PC-3 (cell line): Measurements from ENCODE around the gene MICU1. TPM values are rescaled to one million over a fixed set of nuclear protein-coding genes. Genes with fewer than 3 reads are reported as not detected.
"Not testable (repeated sequence)": the region's sequence is repeated elsewhere in the genome, so short reads cannot be mapped to it uniquely, and the experiment has no call there.

Source experiments
- ATAC-seq: fragments of 200-7000 bp; cut with Tn5 transposase; 2 replicates; pipeline ENCODE4 v1.9.1; 2020; ENCODE audit warnings: mild to moderate bottlenecking, moderate library complexity
- Bru-seq: library from RNA; stranded (reverse); fragments of 400-500 nt; gene quantifications from one replicate; lab custom pipeline; 2021; lab: Mats Ljungman, UMichigan
- BruChase-seq, 2 experiments: library from RNA; stranded (reverse); fragments of 400-500 nt; gene quantifications; one replicate each; lab custom pipeline; 2021; lab: Mats Ljungman, UMichigan
- BruUV-seq: library from RNA; stranded (reverse); fragments of 400-500 nt; replicated peaks from 2 replicates; lab custom pipeline; 2021; lab: Mats Ljungman, UMichigan
- CTCF ChIA-PET: fragments of 300-600 bp; sonication (Branson Sonifier 250); formaldehyde crosslinking; loops from one replicate; lab custom pipeline; 2022; ENCODE audit warnings: antibody characterized with exemption; lab: Charles Lee
- POLR2A ChIA-PET: fragments of 300-600 bp; sonication (Branson Sonifier 250); formaldehyde crosslinking; loops from one replicate; lab custom pipeline; 2022; ENCODE audit warnings: antibody characterized with exemption; ENCODE audit not compliant: unreplicated experiment; lab: Charles Lee
- DNase-seq: peaks from one replicate; pipeline ENCODE4 v3.0.0-alpha.2; 2015
- H2AFZ ChIP-seq: fragments of 300-600 bp; sonication (generic); 2 replicates; pipeline ENCODE4 v1.6.0; 2016; ENCODE audit warnings: antibody characterized with exemption, low read length
- H3F3A ChIP-seq: fragments of 300-600 bp; sonication (generic); one replicate; pipeline ENCODE4 v1.6.0; 2017; ENCODE audit warnings: antibody characterized with exemption, low read length, control low read depth, mild to moderate bottlenecking; ENCODE audit not compliant: unreplicated experiment
- H3K27ac ChIP-seq: fragments of 300-600 bp; sonication (generic); 2 replicates; pipeline ENCODE4 v1.5.1; 2016; ENCODE audit warnings: mild to moderate bottlenecking, low read length
- H3K27me3 ChIP-seq: fragments of 300-600 bp; sonication (generic); 2 replicates; pipeline ENCODE4 v1.6.1; 2016; ENCODE audit warnings: low read length, mixed read lengths
- H3K36me3 ChIP-seq: fragments of 300-600 bp; sonication (generic); 2 replicates; pipeline ENCODE4 v1.6.1; 2016; ENCODE audit warnings: low read depth, mixed run types, low read length, mixed read lengths
- H3K4me1 ChIP-seq: fragments of 300-600 bp; sonication (generic); 2 replicates; pipeline ENCODE4 v1.5.1; 2016; ENCODE audit warnings: low read length; ENCODE audit not compliant: insufficient read depth
- H3K4me2 ChIP-seq: fragments of 300-600 bp; sonication (generic); 2 replicates; pipeline ENCODE4 v1.6.0; 2016; ENCODE audit warnings: low read length
- H3K4me3 ChIP-seq: fragments of 300-600 bp; sonication (generic); 2 replicates; pipeline ENCODE4 v1.5.1; 2016; ENCODE audit warnings: mild to moderate bottlenecking, low read length, mixed read lengths
- H3K79me2 ChIP-seq: fragments of 300-600 bp; sonication (generic); 2 replicates; pipeline ENCODE4 v1.6.1; 2017; ENCODE audit warnings: low read length, mixed read lengths
- H3K9ac ChIP-seq: fragments of 300-600 bp; sonication (generic); 2 replicates; pipeline ENCODE4 v1.6.0; 2016; ENCODE audit warnings: mild to moderate bottlenecking, low read length
- H3K9me2 ChIP-seq: fragments of 300-600 bp; sonication (generic); replicated peaks from 2 replicates; pipeline ENCODE4 v1.6.1; 2016; ENCODE audit warnings: mixed run types, low read length, mixed read lengths
- H3K9me3 ChIP-seq: fragments of 300-600 bp; sonication (generic); 2 replicates; pipeline ENCODE4 v1.6.1; 2016; ENCODE audit warnings: low read length, mixed read lengths
- H4K20me1 ChIP-seq: fragments of 300-600 bp; sonication (generic); 2 replicates; pipeline ENCODE4 v1.6.1; 2016; ENCODE audit warnings: low read length, mixed read lengths
- EZH2 ChIP-seq: fragments of 300-600 bp; sonication (generic); IDR thresholded peaks from one replicate; pipeline ENCODE4 v1.6.1; 2017; ENCODE audit warnings: antibody characterized with exemption, mild to moderate bottlenecking, low read length; ENCODE audit not compliant: unreplicated experiment
- EZH2phosphoT487 ChIP-seq: fragments of 300-600 bp; sonication (generic); IDR thresholded peaks from 2 replicates; pipeline ENCODE4 v1.6.1; 2018; ENCODE audit warnings: mild to moderate bottlenecking, antibody characterized with exemption, low read length, borderline replicate concordance
- intact Hi-C: fragments of 100-400 bp; cut with micrococcal nuclease; formaldehyde crosslinking; loops from 2 replicates; pipeline ENCODE4 v1.9.0; 2023
- long read RNA-seq: library from polyadenylated mRNA; unstranded; transcript quantifications from one replicate; pipeline ENCODE4 v2.0.0, GENCODE V29; 2021; ENCODE audit not compliant: unreplicated experiment
- total RNA-seq: library from RNA; depleted of rRNA; stranded (reverse); fragments of >200 nt; gene quantifications from 2 replicates; pipeline ENCODE4 v1.2.3, GENCODE V29; 2014; rRNA removed
- TF ChIP-seq, protein P1 (sequence below): fragments of 300-600 bp; sonication (generic); conservative IDR thresholded peaks from 2 replicates; pipeline ENCODE4 v1.5.1; 2017; ENCODE audit warnings: antibody characterized with exemption, low read depth, mild to moderate bottlenecking, low read length

Gene MICU1, protein sequence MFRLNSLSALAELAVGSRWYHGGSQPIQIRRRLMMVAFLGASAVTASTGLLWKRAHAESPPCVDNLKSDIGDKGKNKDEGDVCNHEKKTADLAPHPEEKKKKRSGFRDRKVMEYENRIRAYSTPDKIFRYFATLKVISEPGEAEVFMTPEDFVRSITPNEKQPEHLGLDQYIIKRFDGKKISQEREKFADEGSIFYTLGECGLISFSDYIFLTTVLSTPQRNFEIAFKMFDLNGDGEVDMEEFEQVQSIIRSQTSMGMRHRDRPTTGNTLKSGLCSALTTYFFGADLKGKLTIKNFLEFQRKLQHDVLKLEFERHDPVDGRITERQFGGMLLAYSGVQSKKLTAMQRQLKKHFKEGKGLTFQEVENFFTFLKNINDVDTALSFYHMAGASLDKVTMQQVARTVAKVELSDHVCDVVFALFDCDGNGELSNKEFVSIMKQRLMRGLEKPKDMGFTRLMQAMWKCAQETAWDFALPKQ
- total RNA-seq: 19.8 and 24.9 TPM in 2 replicates
- Bru-seq, nascent RNA: percentile 62 among the genes with signal in this experiment
- BruChase-seq, experiment 1, labeled RNA remaining after a 6-hour chase: percentile 55 among the genes with signal in this experiment
- percentile 51 among the genes with signal in this experiment for BruChase-seq, experiment 2, labeled RNA remaining after a 2-hour chase
- long read RNA-seq, transcript MICU1-201 (12 exons, 2,383 nt): major isoform, 43 of 57 reads
- long read RNA-seq, partial matches to known transcripts: 3 of 57 reads
- long read RNA-seq, other reads (novel, unspliced or antisense): 10 of 57 reads

DNA sequence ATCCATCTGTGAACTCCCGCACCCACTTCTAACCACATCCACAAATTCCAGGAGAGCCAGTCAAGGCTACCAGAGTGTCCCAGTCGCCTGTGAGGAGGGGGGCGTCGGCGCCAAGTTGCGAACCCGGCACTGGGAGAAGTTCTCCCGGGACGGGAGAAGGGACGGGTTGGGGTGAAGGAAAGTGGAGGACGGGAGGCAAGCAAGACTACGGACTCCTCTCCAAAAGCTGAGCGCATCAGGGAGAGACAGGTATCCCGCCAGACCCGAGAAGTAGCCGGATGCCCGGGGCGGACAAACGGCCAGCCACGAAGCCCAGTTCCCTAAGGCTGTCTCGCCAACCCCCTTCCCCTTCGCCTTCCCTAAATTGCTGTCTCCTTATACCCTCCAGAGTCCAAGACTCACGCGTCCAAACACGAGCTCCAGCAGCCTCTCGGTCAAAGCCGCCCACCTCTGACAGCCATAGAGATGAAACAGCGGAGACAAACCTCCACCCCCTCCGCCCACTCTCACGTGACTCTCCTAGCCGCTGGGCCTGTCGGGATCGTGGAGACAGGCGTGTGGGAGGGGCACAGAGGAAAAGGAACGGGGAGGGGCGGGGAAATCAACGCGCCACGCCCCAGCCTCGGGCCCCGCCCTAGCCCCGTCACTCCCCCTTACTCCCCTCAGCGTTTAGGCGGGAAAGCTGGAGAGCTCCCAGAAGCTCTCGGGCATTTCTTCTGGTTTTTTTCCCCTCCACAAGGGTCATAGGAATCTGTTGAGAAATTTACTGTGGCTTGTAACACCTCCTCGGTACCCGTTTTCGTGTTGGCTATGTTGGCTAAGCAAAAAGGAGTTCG, at the start of gene MICU1:
TSS of gene MICU1 (minus strand) at position 472 of the 836 bp plus-strand sequence. CDS start 59,286 bp downstream, outside the sequence.
- Histone ChIP-seq H3K9ac (peak within 1 kb of the TSS; percentile 79), H3K36me3 (no peaks in the 10 kb centered on the region), H3K4me3 (peak within 1 kb of the TSS; percentile 87), H3F3A (no peaks in the 10 kb centered on the region), H3K27ac (peak within 1 kb of the TSS; percentile 24), H3K79me2 (peaks cover 31% of the 10 kb centered on the region), H3K4me1 (peaks cover 9% of the 10 kb centered on the region; the same call in 1 of the 2 replicates), H2AFZ (peak within 1 kb of the TSS; percentile 80), H3K9me2 (no peaks in the 10 kb centered on the region), H3K27me3 (no peaks in the 10 kb centered on the region), H3K4me2 (peak within 1 kb of the TSS; percentile 88), H4K20me1 (no peaks in the 10 kb centered on the region), H3K9me3 (no peaks in the 10 kb centered on the region)
- DNase-seq (peak; percentile 94), ATAC-seq (peak; percentile 96)
- TSS peak; percentile 90 for BruUV-seq
- CTCF ChIA-PET: interaction anchor here (0.7 kb wide), 1 partner anchor 672 kb away, joined by 3 read pairs; no protein-coding TSS in a partner anchor
- POLR2A ChIA-PET: interaction anchor here (0.7 kb wide), 1 partner anchor 67 kb away, joined by 5 read pairs; no protein-coding TSS in a partner anchor
- TF ChIP-seq, protein P1, sequence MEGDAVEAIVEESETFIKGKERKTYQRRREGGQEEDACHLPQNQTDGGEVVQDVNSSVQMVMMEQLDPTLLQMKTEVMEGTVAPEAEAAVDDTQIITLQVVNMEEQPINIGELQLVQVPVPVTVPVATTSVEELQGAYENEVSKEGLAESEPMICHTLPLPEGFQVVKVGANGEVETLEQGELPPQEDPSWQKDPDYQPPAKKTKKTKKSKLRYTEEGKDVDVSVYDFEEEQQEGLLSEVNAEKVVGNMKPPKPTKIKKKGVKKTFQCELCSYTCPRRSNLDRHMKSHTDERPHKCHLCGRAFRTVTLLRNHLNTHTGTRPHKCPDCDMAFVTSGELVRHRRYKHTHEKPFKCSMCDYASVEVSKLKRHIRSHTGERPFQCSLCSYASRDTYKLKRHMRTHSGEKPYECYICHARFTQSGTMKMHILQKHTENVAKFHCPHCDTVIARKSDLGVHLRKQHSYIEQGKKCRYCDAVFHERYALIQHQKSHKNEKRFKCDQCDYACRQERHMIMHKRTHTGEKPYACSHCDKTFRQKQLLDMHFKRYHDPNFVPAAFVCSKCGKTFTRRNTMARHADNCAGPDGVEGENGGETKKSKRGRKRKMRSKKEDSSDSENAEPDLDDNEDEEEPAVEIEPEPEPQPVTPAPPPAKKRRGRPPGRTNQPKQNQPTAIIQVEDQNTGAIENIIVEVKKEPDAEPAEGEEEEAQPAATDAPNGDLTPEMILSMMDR: no peak
- no peak for TF ChIP-seq EZH2
- no peak for TF ChIP-seq EZH2phosphoT487
- intact Hi-C loops: loop anchor here (1.0 to 10.0 kb wide), 2 partner anchors 64 to 209 kb away; no protein-coding TSS in a partner anchor

DNA sequence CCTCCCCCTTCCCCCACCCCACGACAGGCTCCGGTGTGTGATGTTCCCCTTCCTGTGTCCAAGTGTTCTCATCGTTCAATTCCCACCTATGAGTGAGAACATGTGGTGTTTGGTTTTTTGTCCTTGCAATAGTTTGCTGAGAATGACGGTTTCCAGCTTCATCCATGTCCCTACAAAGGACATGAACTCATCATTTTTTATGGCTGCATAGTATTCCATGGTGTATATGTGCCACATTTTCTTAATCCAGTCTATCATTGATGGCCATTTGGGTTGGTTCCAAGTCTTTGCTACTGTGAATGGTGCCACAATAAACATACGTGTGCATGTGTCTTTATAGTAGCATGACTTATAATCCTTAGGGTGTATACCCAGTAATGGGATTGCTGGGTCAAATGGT, 48.3 kb upstream of the MICU1 start:
- intact Hi-C loops, H3K79me2 ChIP-seq, H2AFZ ChIP-seq, H3K36me3 ChIP-seq, BruUV-seq, H3K9me3 ChIP-seq, H3K4me2 ChIP-seq, POLR2A ChIA-PET, H3F3A ChIP-seq, DNase-seq, H3K27ac ChIP-seq, H3K4me3 ChIP-seq, H3K9me2 ChIP-seq, H3K9ac ChIP-seq, H4K20me1 ChIP-seq, H3K27me3 ChIP-seq, CTCF ChIA-PET, ATAC-seq: not testable (repeated sequence)
- H3K4me1 ChIP-seq: peaks cover 19% of the 10 kb centered on the region; the same call in 1 of the 2 replicates

DNA sequence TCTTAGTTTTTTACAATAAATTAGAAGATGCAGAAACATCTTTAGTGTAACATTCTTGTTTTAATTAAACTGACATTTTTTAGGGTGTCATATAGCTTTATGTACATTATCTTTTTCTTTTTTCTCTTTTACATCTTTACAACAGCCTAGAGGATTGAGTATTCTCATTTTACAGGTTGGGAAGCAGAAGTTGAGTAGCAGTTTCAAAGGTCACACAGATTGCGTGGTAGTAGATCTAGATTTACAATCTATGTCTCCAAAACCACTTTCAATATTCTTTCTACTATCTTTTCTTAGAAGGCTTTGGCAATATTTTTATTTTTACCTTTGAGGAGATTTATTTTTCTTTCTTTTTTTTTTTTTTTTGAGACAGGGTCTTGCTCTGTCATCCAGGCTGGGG, 47.4 kb upstream of the MICU1 start:
- CTCF ChIA-PET: no interaction called here
- Histone ChIP-seq H3K36me3 (no peaks in the 10 kb centered on the region), H3K4me1 (peaks cover 19% of the 10 kb centered on the region; the same call in 1 of the 2 replicates), H3K4me3 (no peak overlapping the region), H3K9ac (no peak overlapping the region), H4K20me1 (no peaks in the 10 kb centered on the region), H3F3A (no peaks in the 10 kb centered on the region), H3K27ac (no peak overlapping the region), H3K9me2 (no peaks in the 10 kb centered on the region), H3K9me3 (no peaks in the 10 kb centered on the region), H3K27me3 (no peaks in the 10 kb centered on the region), H2AFZ (no peak overlapping the region), H3K4me2 (no peak overlapping the region), H3K79me2 (no peaks in the 10 kb centered on the region)
- DNase-seq (no peak), ATAC-seq (no peak)
- no TSS peak for BruUV-seq
- POLR2A ChIA-PET: no interaction called here
- intact Hi-C loops: no loop called here
- TF ChIP-seq, protein P1: no peak
- no peak for TF ChIP-seq EZH2phosphoT487
- no peak for TF ChIP-seq EZH2
